SK-N-SH (cell line): ENCODE results near the gene AHCYL1. TPM values are rescaled to one million over a fixed set of nuclear protein-coding genes. Genes with fewer than 3 reads are reported as not detected.
A peak's percentile ranks its signal among the peaks of the same experiment; 100 is the strongest.

ENCODE experiments used
- CTCF ChIA-PET: fragments of 300-600, 350-600 bp; formaldehyde crosslinking; extraction: SDS; loops from one replicate; lab custom pipeline; 2021; lab: Yijun Ruan, JAX
- POLR2A ChIA-PET: fragments of 350-600 bp; sonication (Branson Sonifier 250); formaldehyde crosslinking; extraction: SDS; loops from one replicate; lab custom pipeline; 2020; ENCODE audit warnings: antibody characterized with exemption, inconsistent platforms; lab: Yijun Ruan, JAX
- DNase-seq: peaks from one replicate; pipeline ENCODE4 v3.0.0; 2012
- H2AFZ ChIP-seq: fragments of 200-600 bp; sonication (generic); 2 replicates; pipeline ENCODE4 v1.8.1; 2016; ENCODE audit warnings: antibody characterized with exemption, mild to moderate bottlenecking, low read depth
- H3F3A ChIP-seq: fragments of 200-600 bp; sonication (generic); replicated peaks from 2 replicates; pipeline ENCODE3; 2016; ENCODE audit warnings: antibody characterized with exemption, mild to moderate bottlenecking; ENCODE audit not compliant: insufficient read depth
- H3K27ac ChIP-seq, 2 experiments: fragments of 200-500 bp in 1 of 2; fragments of 200-600 bp in 1 of 2; sonication (Bioruptor generic) in 1 of 2; sonication (generic), shearing (Covaris generic) in 1 of 2; 2 replicates each; pipeline versions ENCODE4 v1.5.1 to v1.6.1; 2014 to 2016; ENCODE audit warnings: low read depth in 2 of 2, inconsistent platforms in 1 of 2, low read length in 1 of 2, mild to moderate bottlenecking in 1 of 2, mixed read lengths in 1 of 2
- H3K27me3 ChIP-seq: fragments of 200-600 bp; sonication (generic), shearing (Covaris generic); 2 replicates; pipeline ENCODE4 v1.6.1; 2016; ENCODE audit warnings: mixed run types; ENCODE audit not compliant: insufficient read depth
- H3K36me3 ChIP-seq, 2 experiments: fragments of 200-500 bp in 1 of 2; fragments of 200-600 bp in 1 of 2; sonication (Bioruptor generic) in 1 of 2; sonication (generic) in 1 of 2; replicated peaks in 1 of 2; 2 replicates each; pipeline versions ENCODE3 to v1.5.1; 2014 to 2016; ENCODE audit warnings: low read length in 1 of 2, mild to moderate bottlenecking in 1 of 2; ENCODE audit not compliant: insufficient read depth in 2 of 2, control insufficient read depth in 1 of 2
- H3K4me1 ChIP-seq, 2 experiments: fragments of 200-500 bp in 1 of 2; fragments of 200-600 bp in 1 of 2; sonication (Bioruptor generic) in 1 of 2; sonication (generic), shearing (Covaris generic) in 1 of 2; 2 replicates each; pipeline versions ENCODE4 v1.5.1 to v1.6.1; 2014 to 2016; ENCODE audit warnings: low read depth in 1 of 2, low read length in 1 of 2, mixed run types in 1 of 2; ENCODE audit not compliant: insufficient read depth in 2 of 2, control insufficient read depth in 1 of 2
- H3K4me2 ChIP-seq: fragments of 200-600 bp; sonication (generic), shearing (Covaris generic); 2 replicates; pipeline ENCODE4 v1.6.1; 2017; ENCODE audit warnings: mixed run types
- H3K4me3 ChIP-seq, 2 experiments: fragments of 200-500 bp in 1 of 2; fragments of 200-600 bp in 1 of 2; sonication (Bioruptor generic) in 1 of 2; sonication (generic), shearing (Covaris generic) in 1 of 2; 2 replicates each; pipeline versions ENCODE4 v1.5.1 to v1.8.1; 2014 to 2016; ENCODE audit warnings: low read depth in 2 of 2, inconsistent platforms in 1 of 2, low read length in 1 of 2, mild to moderate bottlenecking in 1 of 2, mixed read lengths in 1 of 2, moderate library complexity in 1 of 2
- H3K79me2 ChIP-seq: fragments of 200-600 bp; sonication (generic); 2 replicates; pipeline ENCODE4 v1.8.1; 2017; ENCODE audit warnings: mild to moderate bottlenecking; ENCODE audit not compliant: insufficient read depth
- H3K9ac ChIP-seq: fragments of 200-600 bp; sonication (generic); 2 replicates; pipeline ENCODE4 v1.6.1; 2017; ENCODE audit warnings: mixed run types
- H3K9me2 ChIP-seq: fragments of 200-600 bp; sonication (generic); 2 replicates; pipeline ENCODE4 v1.6.1; 2017; ENCODE audit warnings: mixed run types
- H3K9me3 ChIP-seq: fragments of 200-600 bp; sonication (generic); 2 replicates; pipeline ENCODE4 v1.6.1; 2017; ENCODE audit warnings: mixed run types, mild to moderate bottlenecking, moderate library complexity
- H4K20me1 ChIP-seq: fragments of 200-600 bp; sonication (generic); 2 replicates; pipeline ENCODE4 v1.6.1; 2017; ENCODE audit warnings: mild to moderate bottlenecking, mixed run types; ENCODE audit not compliant: insufficient read depth
- CHD2 ChIP-seq: fragments of 150-350 bp; IDR thresholded peaks from 2 replicates; pipeline ENCODE4 v1.6.1; 2018; ENCODE audit warnings: low read length; ENCODE audit not compliant: partially characterized antibody
- ELF1 ChIP-seq: IDR thresholded peaks from 2 replicates; pipeline ENCODE4 v1.4.0; 2012
- EP300 ChIP-seq, 2 experiments: IDR thresholded peaks; 2 replicates each; pipeline versions ENCODE4 v1.4.0 to v1.6.1; 2012; ENCODE audit warnings: borderline replicate concordance in 1 of 2, low read depth in 1 of 2, low read length in 1 of 2
- EZH2phosphoT487 ChIP-seq: fragments of 200-600 bp; sonication (generic); IDR thresholded peaks from 2 replicates; pipeline ENCODE4 v1.6.1; 2017; ENCODE audit warnings: low read depth, mixed run types, mild to moderate bottlenecking, antibody characterized with exemption, moderate library complexity, borderline replicate concordance
- FOSL2 ChIP-seq: IDR thresholded peaks from 2 replicates; pipeline ENCODE4 v1.4.0; 2012; ENCODE audit warnings: low read depth, mild to moderate bottlenecking, moderate library complexity, borderline replicate concordance
- FOXJ3 ChIP-seq: sonication (generic); formaldehyde crosslinking; IDR thresholded peaks from 2 replicates; pipeline ENCODE4 v1.5.1; 2020; ENCODE audit warnings: mild to moderate bottlenecking, missing genetic modification reagents
- FOXM1 ChIP-seq: IDR thresholded peaks from 2 replicates; pipeline ENCODE4 v1.4.0; 2012; ENCODE audit warnings: low read depth, mild to moderate bottlenecking
- GATA2 ChIP-seq: sonication (generic); formaldehyde crosslinking; IDR thresholded peaks from 2 replicates; pipeline ENCODE4 v1.5.0; 2020; ENCODE audit warnings: mild to moderate bottlenecking, missing genetic modification reagents
- IRF3 ChIP-seq: fragments of 150-350 bp; IDR thresholded peaks from 2 replicates; pipeline ENCODE4 v1.6.1; 2016; ENCODE audit warnings: mild to moderate bottlenecking, low read depth, low read length
- MAX ChIP-seq: IDR thresholded peaks from 2 replicates; pipeline ENCODE4 v1.4.0; 2012; ENCODE audit warnings: low read depth
- MEF2A ChIP-seq: IDR thresholded peaks from 2 replicates; pipeline ENCODE4 v1.4.0; 2012; ENCODE audit warnings: low read depth, borderline replicate concordance
- MXI1 ChIP-seq: IDR thresholded peaks from 2 replicates; pipeline ENCODE4 v1.6.1; 2012; ENCODE audit warnings: mild to moderate bottlenecking, low read depth, low read length, improper control_type of control experiment
- NFIC ChIP-seq: IDR thresholded peaks from 2 replicates; pipeline ENCODE4 v1.4.0; 2012; ENCODE audit warnings: borderline replicate concordance
- NRF1 ChIP-seq: IDR thresholded peaks from 2 replicates; pipeline ENCODE4 v1.6.1; 2012; ENCODE audit warnings: low read depth, mild to moderate bottlenecking, low read length
- PBX3 ChIP-seq: IDR thresholded peaks from 2 replicates; pipeline ENCODE4; 2012
- POLR2AphosphoS5 ChIP-seq: IDR thresholded peaks from 2 replicates; pipeline ENCODE4 v1.6.1; 2012; ENCODE audit warnings: low read depth, low read length
- RAD21 ChIP-seq: IDR thresholded peaks from 2 replicates; pipeline ENCODE4 v1.6.1; 2012; ENCODE audit warnings: mild to moderate bottlenecking, low read length
- RCOR1 ChIP-seq: fragments of 150-350 bp; IDR thresholded peaks from 2 replicates; pipeline ENCODE4 v1.6.1; 2017; ENCODE audit warnings: antibody characterized with exemption, low read length
- RFX5 ChIP-seq: IDR thresholded peaks from 2 replicates; pipeline ENCODE4 v1.6.1; 2012; ENCODE audit warnings: mild to moderate bottlenecking, improper control_type of control experiment, low read length
- RXRA ChIP-seq: IDR thresholded peaks from 2 replicates; pipeline ENCODE4 v1.4.0; 2012; ENCODE audit warnings: low read depth, mild to moderate bottlenecking, borderline replicate concordance
- SIN3A ChIP-seq: IDR thresholded peaks from 2 replicates; pipeline ENCODE4 v1.6.1; 2012; ENCODE audit warnings: low read depth, mild to moderate bottlenecking, low read length, moderate library complexity, borderline replicate concordance
- SMC3 ChIP-seq: IDR thresholded peaks from 2 replicates; pipeline ENCODE4 v1.6.1; 2012; ENCODE audit warnings: low read depth, low read length, improper control_type of control experiment
- TAF1 ChIP-seq: IDR thresholded peaks from 2 replicates; pipeline ENCODE4 v1.6.1; 2012; ENCODE audit warnings: low read depth, mild to moderate bottlenecking, low read length, moderate library complexity, borderline replicate concordance
- TEAD4 ChIP-seq: IDR thresholded peaks from 2 replicates; pipeline ENCODE4 v1.4.0; 2012; ENCODE audit warnings: mild to moderate bottlenecking, borderline replicate concordance; ENCODE audit not compliant: insufficient read depth
- USF1 ChIP-seq: IDR thresholded peaks from 2 replicates; pipeline ENCODE4 v1.4.0; 2012; ENCODE audit warnings: low read depth, borderline replicate concordance
- USF2 ChIP-seq: fragments of 150-350 bp; IDR thresholded peaks from 2 replicates; pipeline ENCODE4 v1.6.1; 2017; ENCODE audit warnings: antibody characterized with exemption, low read length, low read depth, borderline replicate concordance
- ZBTB33 ChIP-seq: IDR thresholded peaks from 2 replicates; pipeline ENCODE4 v1.4.0; 2012; ENCODE audit warnings: low read depth, borderline replicate concordance
- WGBS: methylation state at CpG from one replicate; pipeline ENCODE4 v1.1.6; 2017; ENCODE audit warnings: low lambda C conversion rate; 5-methylcytosine and 5-hydroxymethylcytosine counted together
- polyA plus RNA-seq, 3 experiments: library from polyadenylated mRNA; depleted of rRNA; stranded (reverse); fragments of >200 nt; gene quantifications; 2 replicates each; pipeline ENCODE4 v1.2.3, GENCODE V29; 2012

The AHCYL1 gene
- polyA plus RNA-seq, 1 of the 3 experiments (the other 2 are of a cell fraction): 39.7 TPM

- no peaks in the 10 kb centered on the region for H3K9me3 ChIP-seq
- H3K27me3 ChIP-seq: no peaks in the 10 kb centered on the region
- peak overlapping the region; percentile 52 for H3K4me2 ChIP-seq
- no peak overlapping the region for H3K4me3 ChIP-seq
- no peaks in the 10 kb centered on the region; the same call in 1 of the 2 replicates for H3K79me2 ChIP-seq
- ChIA-PET POLR2A (interaction anchor here (0.6 to 2.3 kb wide), 10 partner anchors 9 to 144 kb away, joined by 3 to 21 read pairs (median 4); partner anchors contain the start of gene STRIP1), CTCF (interaction anchor here (0.7 to 42.0 kb wide), 17 partner anchors 8 to 466 kb away, joined by 3 to 1768 read pairs (median 4); partner anchors contain the start of genes STRIP1 and UBL4B)
- H3K36me3 ChIP-seq: peaks cover 28 to 39% of the 10 kb centered on the region in 2 experiments
- WGBS: 27% methylated on average over 6 of the region's 6 CpGs
- no peaks in the 10 kb centered on the region for H3K9me2 ChIP-seq
- H3K4me1 ChIP-seq: peaks cover 51 to 98% of the 10 kb centered on the region in 2 experiments
- H3K27ac ChIP-seq: peak overlapping the region; percentile 71 to 93
- peaks cover 10% of the 10 kb centered on the region for H4K20me1 ChIP-seq
- H2AFZ ChIP-seq: no peak overlapping the region
- DNase-seq: peak; percentile 77
- no peak overlapping the region for H3K9ac ChIP-seq
- H3F3A ChIP-seq: peaks cover 42% of the 10 kb centered on the region
- TF ChIP-seq NFIC (no peak), MXI1 (0 out of 2 replicates have a peak, but pooled peaks have one; percentile 62), USF1 (no peak), POLR2AphosphoS5 (0 out of 2 replicates have a peak, but pooled peaks have one; percentile 17), NRF1 (no peak), TAF1 (no peak), GATA2 (peak; percentile 65; the same call in 1 of the 2 replicates), FOXM1 (no peak), SIN3A (0 out of 2 replicates have a peak, but pooled peaks have one; percentile 53), FOXJ3 (CRISPR knock-in tag) (peak; percentile 71; the same call in 1 of the 2 replicates), ZBTB33 (no peak), RAD21 (no peak; the same call in 1 of the 2 replicates), RXRA (no peak), RFX5 (no peak), ELF1 (no peak), TEAD4 (no peak), CHD2 (peak; percentile 48), EZH2phosphoT487 (no peak), MAX (peak; percentile 33; the same call in 1 of the 2 replicates), RCOR1 (no peak), PBX3 (peak; percentile 83), MEF2A (no peak), FOSL2 (no peak), SMC3 (no peak), IRF3 (no peak), EP300 (IDR thresholded peaks at IDR 0.05; ENCODE audit: borderline replicate concordance in 1 of 2, low read depth in 1 of 2, low read length in 1 of 2) (peak; percentile 51 to 79; a peak in 3 of 4 replicates), USF2 (no peak)
Measured at GRCh38 chr1:110059133-110059863, 74.7 kb downstream of the AHCYL1 start.
